Thoracic aorta (tissue), 2 donors: ENCODE measurements around the gene UNC119B. TPM values are rescaled to one million over a fixed set of nuclear protein-coding genes. Genes with fewer than 3 reads are reported as not detected.

ENCODE experiments used
- ATAC-seq: fragments of 150-250 bp; one replicate; pipeline ENCODE4 v1.8.0; 2017; ENCODE audit warnings: low read depth; ENCODE audit not compliant: insufficient number of reproducible peaks, low FRiP score
- DNase-seq: peaks from one replicate; pipeline ENCODE4 v3.0.0-alpha.2; 2020; ENCODE audit warnings: low spot score
- H3K27ac ChIP-seq, 2 donors: fragments of 200-600 bp; sonication (generic); 1 replicate in 1 of 2; 2 replicates in 1 of 2; pipeline ENCODE4 v1.5.1; 2016; ENCODE audit warnings: mild to moderate bottlenecking in 2 of 2, moderate library complexity in 2 of 2
- H3K27me3 ChIP-seq: fragments of 200-600 bp; sonication (generic); replicated peaks from 2 replicates; pipeline ENCODE4 v1.6.0; 2016; ENCODE audit warnings: mild to moderate bottlenecking; ENCODE audit not compliant: insufficient read depth
- H3K36me3 ChIP-seq: fragments of 200-600 bp; sonication (generic); one replicate; pipeline ENCODE4 v1.5.1; 2016
- H3K4me1 ChIP-seq, 2 donors: fragments of 200-600 bp; sonication (generic); 1 replicate in 1 of 2; 2 replicates in 1 of 2; pipeline versions ENCODE4 v1.5.1 to v1.6.0; 2016; ENCODE audit warnings: low read depth in 2 of 2, mild to moderate bottlenecking in 1 of 2; ENCODE audit not compliant: control insufficient read depth in 1 of 2
- H3K4me3 ChIP-seq: fragments of 200-600 bp; sonication (generic); 2 replicates; pipeline ENCODE4 v1.5.1; 2016; ENCODE audit warnings: mild to moderate bottlenecking
- H3K9me3 ChIP-seq: fragments of 200-600 bp; sonication (generic); 2 replicates; pipeline ENCODE4 v1.5.1; 2016
- total RNA-seq, 2 donors: library from RNA; depleted of rRNA; stranded (reverse); fragments of >200 nt; gene quantifications; one replicate each; pipeline versions ENCODE4 v1.1.0 to v1.2.3, GENCODE V29; 2016
- TF ChIP-seq, protein P1 (sequence below): fragments of 200-600 bp; sonication (generic); IDR thresholded peaks from one replicate; pipeline ENCODE4 v1.5.1; 2019; ENCODE audit warnings: antibody characterized with exemption

The UNC119B gene
- total RNA-seq, 2 donors from 2014 or later: 26.0 to 26.8 TPM

DNA sequence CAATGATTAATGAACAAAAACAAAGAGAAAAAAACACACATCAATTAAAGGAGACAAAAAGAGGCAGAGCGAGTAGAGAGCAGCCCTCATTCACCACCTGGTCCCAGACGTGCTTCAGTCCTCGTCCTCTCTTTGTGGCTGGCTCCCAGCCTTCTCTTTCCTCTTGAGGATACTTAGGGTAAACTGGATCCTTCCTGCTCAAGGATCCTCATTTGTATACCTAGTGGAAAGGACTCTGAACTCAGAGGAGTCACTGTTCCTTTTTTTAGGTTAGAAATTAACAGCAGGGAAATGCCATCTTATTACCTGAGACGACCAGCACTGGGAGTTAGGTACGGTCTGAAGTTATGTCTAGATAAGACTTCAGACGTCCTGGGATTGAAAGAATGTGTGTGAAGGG is 13.6 kb upstream of the UNC119B start:
- Histone ChIP-seq H3K27ac (no peak overlapping the region), H3K4me3 (no peak overlapping the region), H3K9me3 (no peaks in the 10 kb centered on the region), H3K27me3 (no peaks in the 10 kb centered on the region), H3K4me1 (peaks cover 0 to 14% of the 10 kb centered on the region in 2 donors), H3K36me3 (peaks cover 38% of the 10 kb centered on the region)
- TF ChIP-seq, protein P1, sequence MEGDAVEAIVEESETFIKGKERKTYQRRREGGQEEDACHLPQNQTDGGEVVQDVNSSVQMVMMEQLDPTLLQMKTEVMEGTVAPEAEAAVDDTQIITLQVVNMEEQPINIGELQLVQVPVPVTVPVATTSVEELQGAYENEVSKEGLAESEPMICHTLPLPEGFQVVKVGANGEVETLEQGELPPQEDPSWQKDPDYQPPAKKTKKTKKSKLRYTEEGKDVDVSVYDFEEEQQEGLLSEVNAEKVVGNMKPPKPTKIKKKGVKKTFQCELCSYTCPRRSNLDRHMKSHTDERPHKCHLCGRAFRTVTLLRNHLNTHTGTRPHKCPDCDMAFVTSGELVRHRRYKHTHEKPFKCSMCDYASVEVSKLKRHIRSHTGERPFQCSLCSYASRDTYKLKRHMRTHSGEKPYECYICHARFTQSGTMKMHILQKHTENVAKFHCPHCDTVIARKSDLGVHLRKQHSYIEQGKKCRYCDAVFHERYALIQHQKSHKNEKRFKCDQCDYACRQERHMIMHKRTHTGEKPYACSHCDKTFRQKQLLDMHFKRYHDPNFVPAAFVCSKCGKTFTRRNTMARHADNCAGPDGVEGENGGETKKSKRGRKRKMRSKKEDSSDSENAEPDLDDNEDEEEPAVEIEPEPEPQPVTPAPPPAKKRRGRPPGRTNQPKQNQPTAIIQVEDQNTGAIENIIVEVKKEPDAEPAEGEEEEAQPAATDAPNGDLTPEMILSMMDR: no peak
- DNase-seq (no peak), ATAC-seq (no peak)

DNA sequence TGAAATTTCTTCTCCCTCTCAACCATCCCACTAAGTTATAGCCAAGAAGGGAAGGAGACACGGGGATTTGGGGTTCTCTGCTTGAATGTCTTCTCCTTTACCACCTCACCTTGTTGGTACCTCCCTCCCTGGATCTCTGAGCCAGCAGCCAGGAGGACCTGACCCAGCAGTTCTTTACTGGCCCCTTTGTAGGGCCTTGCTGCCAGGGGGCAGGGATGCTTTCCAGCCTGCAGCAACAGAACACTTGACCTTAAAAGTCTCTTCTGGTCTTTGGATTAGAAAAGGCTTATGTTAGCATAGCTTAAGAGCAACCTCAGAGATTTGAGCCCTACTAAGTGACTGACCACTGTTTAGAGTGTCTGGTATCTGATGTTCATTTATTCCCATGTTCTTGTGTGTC is 12.9 kb upstream of the UNC119B start:
- DNase-seq (no peak), ATAC-seq (no peak)
- TF ChIP-seq, protein P1: no peak
- H3K9me3 ChIP-seq: no peaks in the 10 kb centered on the region
- H3K36me3 ChIP-seq: peaks cover 38% of the 10 kb centered on the region
- H3K4me1 ChIP-seq: peaks cover 0 to 14% of the 10 kb centered on the region in 2 donors
- no peak overlapping the region for H3K4me3 ChIP-seq
- no peak overlapping the region for H3K27ac ChIP-seq
- H3K27me3 ChIP-seq: no peaks in the 10 kb centered on the region

DNA sequence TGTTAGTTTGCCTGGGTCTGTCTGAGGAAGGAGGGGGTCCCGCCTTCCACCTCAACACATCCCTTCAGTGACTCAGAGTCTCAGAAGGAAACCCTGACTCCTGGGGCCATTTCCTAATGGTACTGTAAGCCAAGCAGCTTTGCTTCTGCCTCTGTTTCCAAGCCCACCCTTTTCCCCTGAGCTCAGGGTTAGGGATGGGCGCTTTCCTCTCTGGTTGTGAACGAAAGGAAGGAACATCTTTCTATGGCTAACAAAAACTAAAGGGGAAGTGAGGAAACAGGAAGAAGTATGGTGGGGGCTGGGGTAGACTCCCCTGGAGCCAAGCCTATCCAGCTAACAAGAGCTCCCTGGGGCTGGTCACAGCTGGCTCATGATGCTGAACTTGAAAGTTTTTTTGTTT is 11.6 kb upstream of the UNC119B start:
- ATAC-seq: no peak
- Histone ChIP-seq H3K36me3 (peaks cover 44% of the 10 kb centered on the region), H3K4me1 (peaks cover 0 to 14% of the 10 kb centered on the region in 2 donors), H3K9me3 (no peaks in the 10 kb centered on the region), H3K27ac (no peak overlapping the region), H3K27me3 (no peaks in the 10 kb centered on the region), H3K4me3 (no peak overlapping the region)
- no peak for DNase-seq
- TF ChIP-seq, protein P1: no peak

DNA sequence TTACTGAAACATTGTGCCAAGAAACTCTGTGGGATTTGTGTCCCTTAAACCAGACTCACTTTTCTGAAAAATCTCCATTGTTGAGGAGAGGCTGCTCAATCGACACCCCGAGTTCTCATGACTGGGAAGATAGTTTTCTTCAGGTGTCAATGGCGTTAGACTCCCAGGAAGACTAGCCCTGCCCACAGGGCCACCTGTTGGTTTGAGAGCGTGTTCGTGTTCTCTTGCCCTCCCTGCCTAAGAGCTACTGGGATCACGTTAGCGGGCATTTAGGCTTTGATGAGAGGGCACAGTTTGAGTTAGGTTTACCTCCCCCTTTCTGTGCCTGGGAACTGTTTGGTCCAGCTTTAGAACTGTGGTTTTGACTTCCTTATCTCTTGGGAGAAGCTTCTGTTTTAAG is 10.7 kb upstream of the UNC119B start:
- Histone ChIP-seq H3K27me3 (no peaks in the 10 kb centered on the region), H3K4me1 (peaks cover 0 to 14% of the 10 kb centered on the region in 2 donors), H3K9me3 (no peaks in the 10 kb centered on the region), H3K27ac (no peak overlapping the region), H3K36me3 (peaks cover 38% of the 10 kb centered on the region), H3K4me3 (no peak overlapping the region)
- ATAC-seq (no peak), DNase-seq (no peak)
- TF ChIP-seq, protein P1: no peak

DNA sequence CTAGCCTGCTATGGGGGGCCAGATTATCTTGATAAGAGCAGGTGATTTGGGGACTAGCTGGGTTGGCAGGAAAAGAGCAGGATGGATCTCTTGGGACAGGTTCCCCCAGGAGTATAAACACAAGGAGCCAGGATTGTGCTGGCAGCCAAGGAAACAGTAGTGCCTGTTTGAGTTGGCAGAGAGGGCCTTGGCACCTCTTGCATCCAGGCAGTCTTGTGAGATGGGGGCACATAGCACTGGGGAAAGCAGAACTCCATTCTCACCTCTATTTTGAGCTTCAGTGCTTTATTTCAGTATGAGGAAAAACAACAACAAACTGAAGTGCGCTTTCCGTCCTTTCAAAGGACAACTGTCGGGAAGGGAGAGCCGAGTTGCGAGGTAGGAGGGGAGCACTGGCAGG is 9.4 kb upstream of the UNC119B start:
- Histone ChIP-seq H3K9me3 (no peaks in the 10 kb centered on the region), H3K4me3 (no peak overlapping the region), H3K27ac (no peak overlapping the region), H3K4me1 (peaks cover 0 to 14% of the 10 kb centered on the region in 2 donors), H3K36me3 (peaks cover 25% of the 10 kb centered on the region), H3K27me3 (no peaks in the 10 kb centered on the region)
- no peak for ATAC-seq
- TF ChIP-seq, protein P1: no peak
- no peak for DNase-seq
